GOT3 (cell line): ENCODE measurements around the gene LYRM1.

Experiments used
- DNase-seq: peaks from one replicate; lab custom pipeline; 2025; ENCODE audit warnings: mixed read lengths; lab: John Stamatoyannopoulos, UW

The LYRM1 gene

GRCh38 chr16:20871941-20872815, 28.4 kb upstream of the LYRM1 start:
- DNase-seq, result no peak

DNA sequence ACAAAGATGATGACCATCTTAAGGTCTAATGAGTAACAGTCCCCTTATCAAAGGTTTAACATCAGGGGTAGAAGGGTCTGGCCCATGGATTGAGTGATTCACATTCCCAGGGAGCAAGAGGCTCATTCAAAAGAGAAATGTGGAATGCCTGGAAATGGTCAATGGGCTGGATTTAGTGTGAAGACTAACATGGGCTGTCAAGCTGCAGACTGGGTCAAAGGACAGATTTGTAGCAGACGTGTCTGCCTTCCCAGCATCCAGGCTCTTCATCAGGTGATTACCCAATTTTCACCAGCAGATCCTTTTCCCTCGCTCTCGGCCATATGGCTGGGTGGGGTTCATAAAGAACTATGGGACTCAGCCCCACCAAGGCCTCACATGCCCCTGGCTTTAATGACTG, 27.2 kb upstream of the LYRM1 start:
- DNase-seq, result no peak

GRCh38 chr16:20874088-20874581, 26.4 kb upstream of the LYRM1 start:
- DNase-seq, result no peak

- DNase-seq, result no peak
Measured at GRCh38 chr16:20875355-20875650, 25.3 kb upstream of the LYRM1 start.

GRCh38 chr16:20878682-20879147, 21.9 kb upstream of the LYRM1 start:
- no peak for DNase-seq

GRCh38 chr16:20879175-20880040, 21.2 kb upstream of the LYRM1 start:
- DNase-seq, result no peak

DNA sequence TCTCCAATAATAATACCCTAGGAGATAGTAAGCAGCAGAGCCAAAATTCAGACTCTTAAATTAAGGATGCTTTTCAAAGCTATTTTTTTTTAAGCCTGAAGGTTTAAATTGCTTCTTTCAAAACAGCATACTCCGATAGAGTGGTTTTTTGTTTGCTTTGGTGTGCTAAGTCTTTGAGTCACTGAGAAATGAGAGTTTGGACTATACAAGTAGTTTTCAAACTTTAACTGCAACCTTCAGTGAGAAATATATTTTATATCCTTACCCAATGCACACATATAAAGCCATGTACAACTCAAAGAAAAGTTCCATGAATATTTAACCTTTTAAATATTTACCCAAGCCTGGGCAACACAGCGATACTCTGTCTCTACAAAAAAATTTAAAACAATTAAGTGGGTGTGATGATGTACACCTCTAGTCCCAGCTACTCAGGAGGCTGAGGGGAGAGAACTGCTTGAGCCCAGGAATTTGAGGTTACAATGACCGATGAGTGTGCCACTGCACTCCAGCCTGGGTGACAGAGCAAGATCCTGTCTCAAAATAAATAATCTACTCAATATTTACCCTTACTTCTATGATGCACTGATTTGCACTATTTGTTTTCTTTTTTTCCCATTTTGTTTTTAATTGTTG, 19.6 kb upstream of the LYRM1 start:
- DNase-seq, result no peak

- DNase-seq, result no peak
Measured at GRCh38 chr16:20881503-20881878, 19.1 kb upstream of the LYRM1 start.

- DNase-seq, result no peak
Measured at GRCh38 chr16:20883554-20884239, 16.9 kb upstream of the LYRM1 start.

- DNase-seq, result no peak
Measured at GRCh38 chr16:20884240-20884556, 16.4 kb upstream of the LYRM1 start.

DNA sequence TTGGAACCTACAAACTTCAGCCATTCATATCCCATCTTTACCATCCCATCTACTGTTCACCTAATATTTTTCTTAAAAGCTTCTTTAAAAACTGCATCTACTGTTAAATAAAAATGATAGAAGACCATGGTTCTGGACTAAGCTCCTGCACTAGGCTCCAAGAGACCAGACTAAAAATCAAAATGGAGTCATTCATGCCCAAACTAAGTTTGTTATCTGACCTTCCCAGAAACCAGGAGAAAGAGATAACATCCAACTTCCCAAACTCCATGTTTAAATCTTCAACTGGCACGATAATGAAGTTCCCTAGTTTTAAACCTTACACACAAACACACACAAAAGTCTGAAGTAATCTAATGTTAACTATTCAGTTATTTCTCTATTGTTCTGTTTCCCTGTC, 14.3 kb upstream of the LYRM1 start:
- DNase-seq, result no peak

DNA sequence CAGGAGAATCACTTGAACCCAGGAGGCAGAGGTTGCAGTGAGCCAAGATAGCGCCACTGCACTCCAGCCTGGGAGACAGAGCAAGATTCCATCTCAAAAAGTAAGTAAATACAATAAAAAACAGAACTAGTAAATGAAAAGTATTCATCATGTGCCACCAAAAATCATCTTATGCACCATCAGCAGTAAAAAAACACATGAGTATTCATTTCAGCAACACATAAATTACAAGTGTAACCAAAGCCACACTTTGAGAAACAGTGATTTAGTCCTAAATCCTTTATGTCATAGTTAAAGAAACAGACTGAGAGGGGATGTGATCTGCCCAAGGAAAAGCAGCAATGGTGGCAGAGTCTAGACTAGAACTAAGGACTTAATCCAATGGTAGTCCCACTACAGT, 13.4 kb upstream of the LYRM1 start:
- no peak for DNase-seq

- DNase-seq, result no peak
Measured at GRCh38 chr16:20889625-20890275, 10.8 kb upstream of the LYRM1 start.

DNA sequence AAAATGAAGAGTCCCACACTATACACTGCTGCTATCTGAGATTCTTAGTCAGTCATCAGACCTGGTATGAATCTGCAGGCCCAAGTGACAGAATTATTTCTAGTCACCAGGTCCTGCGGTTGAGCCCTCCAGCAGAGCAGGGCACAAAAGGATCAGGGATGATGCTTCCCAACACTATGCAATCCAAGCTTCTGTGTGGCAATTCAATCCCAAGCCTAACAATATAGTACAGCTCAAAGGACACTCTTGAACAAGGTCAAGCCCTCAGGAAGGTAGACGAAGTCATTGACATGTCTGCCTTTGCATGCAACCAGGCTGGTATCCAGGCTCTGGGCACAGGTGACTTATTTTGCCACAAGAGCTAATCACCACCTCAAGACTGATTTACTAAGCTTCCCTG, 6.2 kb upstream of the LYRM1 start:
- no peak for DNase-seq

- DNase-seq, result no peak
Measured at GRCh38 chr16:20897253-20897897, 3.2 kb upstream of the LYRM1 start.

- no peak for DNase-seq
Measured at GRCh38 chr16:20897922-20898321, 2.6 kb upstream of the LYRM1 start.

DNA sequence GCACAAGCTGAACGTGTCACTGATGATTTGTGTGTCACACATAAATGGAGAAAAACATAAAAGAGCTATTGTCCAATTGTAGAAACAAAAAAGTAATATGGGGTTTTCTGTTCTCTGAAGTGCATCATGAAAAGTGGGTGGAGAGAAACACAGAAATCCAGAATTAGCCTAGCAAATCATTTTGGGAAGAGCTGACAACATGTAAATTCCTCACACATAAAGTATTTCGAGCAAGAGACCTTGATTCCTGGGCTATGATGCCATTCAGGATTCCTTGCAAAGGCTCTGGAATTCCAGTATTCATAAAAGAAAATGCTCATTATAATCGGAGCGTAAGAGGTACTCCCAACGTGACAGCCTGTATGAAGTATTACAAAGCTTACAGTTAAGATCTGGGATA, 1.5 kb upstream of the LYRM1 start:
- DNase-seq, result no peak

DNA sequence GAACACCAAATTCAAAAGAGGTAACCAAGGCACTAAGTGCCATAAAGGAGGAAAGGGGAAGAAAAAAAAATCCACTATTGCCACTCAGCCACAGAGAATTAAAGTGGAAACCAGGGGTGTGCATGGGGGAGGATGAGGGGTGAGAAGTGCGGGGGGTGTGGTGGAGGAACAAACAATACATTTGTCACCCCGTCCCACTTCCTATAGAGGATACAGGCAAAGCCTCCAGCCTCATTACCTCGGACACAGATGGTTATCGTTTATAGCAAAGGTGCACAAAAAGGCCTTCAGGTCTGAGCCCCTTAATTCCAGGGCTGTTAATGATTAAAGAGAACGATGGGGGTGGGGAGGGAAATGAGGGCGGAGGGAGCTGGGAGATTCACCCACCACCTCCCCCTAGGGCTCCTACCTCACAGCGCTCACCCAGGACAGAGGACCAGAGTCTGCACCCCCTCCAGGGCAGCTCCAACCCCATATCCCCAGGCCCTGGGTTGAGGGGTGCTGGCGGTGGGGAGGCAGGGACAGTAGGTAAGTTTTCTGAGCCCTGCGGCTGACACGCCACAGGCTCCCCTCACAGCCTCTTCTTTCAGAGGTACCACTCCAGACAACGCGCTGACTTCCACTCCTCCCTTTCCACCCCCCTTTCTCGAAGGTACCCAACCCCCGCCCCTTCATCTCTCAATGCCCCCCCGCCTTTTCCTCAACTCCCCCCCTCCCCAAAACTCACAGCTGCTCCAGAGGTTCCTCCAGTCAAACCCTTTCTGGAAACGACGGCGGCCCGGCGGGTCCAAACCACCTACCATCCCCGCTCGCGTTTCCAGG, 883 bp upstream of the LYRM1 start:
- no peak for DNase-seq

DNA sequence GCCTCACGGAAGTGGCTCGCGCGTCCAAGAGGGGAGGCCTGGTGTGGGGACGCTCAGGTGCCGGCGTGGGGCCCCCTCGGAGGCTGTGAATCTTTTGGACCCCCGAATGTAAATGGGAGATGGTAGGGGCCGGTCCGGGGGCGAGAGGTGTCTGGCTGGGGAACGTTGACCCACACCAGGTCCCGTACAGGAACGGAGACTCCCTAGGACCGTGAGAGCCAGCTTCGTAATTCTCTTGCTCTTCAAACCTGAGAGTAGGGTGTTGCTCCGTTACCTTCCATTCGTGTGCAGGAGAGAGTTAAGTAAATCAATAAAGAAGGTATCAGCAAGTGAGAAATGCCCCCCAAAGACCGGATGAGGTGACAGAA, 481 bp downstream of the LYRM1 start:
- DNase-seq, result no peak

- DNase-seq, result no peak
Measured at GRCh38 chr16:20901436-20902112, 1.0 kb downstream of the LYRM1 start.
